ENCODE results near the gene TOM1L2.

TOM1L2 gene

GRCh38 chr17:17892731-17893130 lies 79.5 kb downstream of the TOM1L2 start:
- no peak for DNase-seq

GRCh38 chr17:17892009-17892408 lies 80.2 kb downstream of the TOM1L2 start:
- DNase-seq: no peak

DNA sequence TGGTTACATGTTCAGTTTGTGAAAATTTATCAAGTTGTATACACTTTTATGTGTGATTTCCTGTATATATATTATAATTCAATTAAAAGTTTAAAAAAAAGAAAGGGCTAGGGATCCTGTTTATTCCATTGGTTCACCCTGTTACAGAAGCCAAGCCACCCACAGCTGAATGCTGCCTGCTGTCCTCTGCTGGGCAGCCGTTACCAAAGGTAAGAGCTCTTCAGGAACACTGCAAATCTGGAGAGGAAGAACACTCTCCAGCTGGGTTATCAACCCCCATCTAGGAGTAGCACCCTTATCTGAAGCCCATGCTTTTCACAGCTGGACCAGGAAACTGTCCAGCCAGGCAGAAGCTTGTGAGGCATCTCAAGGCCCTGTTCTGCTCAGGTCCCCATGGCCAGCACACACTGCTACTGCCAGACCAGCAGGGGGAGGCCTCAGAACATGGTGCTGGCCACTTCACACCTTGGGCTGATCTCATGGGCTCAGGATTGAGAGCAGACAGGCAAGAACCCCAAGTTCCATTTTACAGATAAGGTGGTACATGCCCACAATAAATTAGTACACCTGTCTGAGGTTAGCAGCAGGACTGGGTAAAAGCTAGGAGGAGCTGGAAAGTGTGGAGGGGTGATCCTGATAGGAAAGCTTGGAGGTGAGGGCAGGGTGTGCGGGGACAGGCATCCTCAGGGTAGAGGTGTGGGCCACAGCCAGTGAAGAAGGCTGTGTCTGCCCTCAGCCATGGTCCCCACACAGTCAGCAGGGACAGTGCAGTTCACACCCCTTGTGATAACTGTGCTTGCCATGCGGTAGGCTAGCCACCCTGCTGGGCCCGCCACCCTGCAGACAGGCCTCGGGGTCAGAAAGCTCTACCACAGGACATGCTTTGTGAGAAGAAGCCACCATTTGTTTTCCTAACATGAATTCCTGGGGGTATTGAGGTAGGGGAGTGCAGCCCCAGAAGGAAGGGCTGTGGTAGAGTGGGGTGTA lies 81.1 kb downstream of the TOM1L2 start:
- peak; percentile 42 to 79 for DNase-seq

DNA sequence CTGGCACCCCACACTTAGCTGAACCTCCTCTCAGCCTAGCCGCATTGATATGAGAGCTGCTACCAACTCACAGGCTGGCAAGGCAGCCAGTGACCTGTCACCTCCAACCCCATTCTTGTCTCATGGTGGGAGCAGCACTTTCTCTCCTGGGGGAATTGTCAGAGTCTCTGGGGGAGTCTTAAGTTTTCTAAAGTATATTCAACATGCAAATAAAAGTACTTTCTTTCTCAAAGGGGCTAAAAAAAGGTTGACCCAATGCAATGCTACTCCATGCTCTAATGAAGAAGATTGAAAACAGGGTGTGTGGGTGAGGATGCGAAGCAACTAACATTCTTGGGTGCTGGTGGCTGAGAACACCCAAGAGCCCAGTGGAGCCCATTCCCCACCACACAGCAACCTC lies 82.3 kb downstream of the TOM1L2 start:
- DNase-seq: no peak

GRCh38 chr17:17888821-17889220 lies 83.4 kb downstream of the TOM1L2 start:
- no peak for DNase-seq

DNA sequence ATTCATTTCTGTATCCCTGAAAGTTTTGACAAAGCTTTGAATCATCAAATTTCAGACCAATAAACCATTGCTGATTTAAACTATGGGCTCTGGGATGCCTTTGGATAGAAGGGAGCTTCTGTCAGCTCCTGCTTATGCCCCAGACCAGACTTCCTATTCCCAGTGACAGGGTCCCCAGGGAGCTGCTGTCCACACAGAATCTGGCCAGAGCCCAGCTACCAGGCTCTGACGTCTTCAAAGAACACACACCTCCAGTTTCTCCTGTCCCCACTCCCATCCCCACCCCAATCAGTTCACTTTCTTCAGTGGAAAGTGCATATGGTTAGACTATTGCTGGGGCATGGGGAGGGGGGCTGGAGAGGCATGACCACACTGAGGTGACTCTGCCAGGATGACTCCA lies 83.8 kb downstream of the TOM1L2 start:
- no peak for DNase-seq

DNA sequence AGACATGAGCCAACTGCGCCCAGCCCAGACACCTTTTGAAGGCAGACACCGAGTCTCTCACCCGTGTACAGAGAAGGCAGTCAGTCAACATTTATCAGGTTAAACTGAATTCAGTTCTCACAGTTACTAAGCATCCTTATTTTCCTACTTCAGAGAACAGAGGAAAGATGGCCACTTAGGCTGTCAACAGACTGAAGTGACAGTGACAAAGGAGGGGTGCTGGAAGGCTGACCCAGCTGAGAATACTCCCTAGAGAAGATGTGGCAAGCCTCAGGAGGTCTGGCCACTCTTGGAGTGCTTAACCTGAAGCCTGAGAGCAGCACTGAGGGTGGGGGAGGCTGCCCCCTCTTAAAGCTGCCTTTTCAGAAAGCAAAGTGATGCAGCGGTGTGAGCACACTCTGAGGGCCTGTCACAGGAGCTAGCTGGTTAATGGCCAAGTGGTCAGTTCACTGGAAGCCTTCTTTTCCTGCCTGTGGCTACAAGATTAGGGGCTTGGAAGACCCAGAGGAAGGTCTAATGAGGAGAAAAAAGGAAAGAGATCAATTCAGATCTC lies 84.4 kb downstream of the TOM1L2 start:
- no peak for DNase-seq

GRCh38 chr17:17886726-17887125 lies 85.5 kb downstream of the TOM1L2 start:
- no peak for DNase-seq

GRCh38 chr17:17886226-17886625 lies 86.0 kb downstream of the TOM1L2 start:
- no peak for DNase-seq

DNA sequence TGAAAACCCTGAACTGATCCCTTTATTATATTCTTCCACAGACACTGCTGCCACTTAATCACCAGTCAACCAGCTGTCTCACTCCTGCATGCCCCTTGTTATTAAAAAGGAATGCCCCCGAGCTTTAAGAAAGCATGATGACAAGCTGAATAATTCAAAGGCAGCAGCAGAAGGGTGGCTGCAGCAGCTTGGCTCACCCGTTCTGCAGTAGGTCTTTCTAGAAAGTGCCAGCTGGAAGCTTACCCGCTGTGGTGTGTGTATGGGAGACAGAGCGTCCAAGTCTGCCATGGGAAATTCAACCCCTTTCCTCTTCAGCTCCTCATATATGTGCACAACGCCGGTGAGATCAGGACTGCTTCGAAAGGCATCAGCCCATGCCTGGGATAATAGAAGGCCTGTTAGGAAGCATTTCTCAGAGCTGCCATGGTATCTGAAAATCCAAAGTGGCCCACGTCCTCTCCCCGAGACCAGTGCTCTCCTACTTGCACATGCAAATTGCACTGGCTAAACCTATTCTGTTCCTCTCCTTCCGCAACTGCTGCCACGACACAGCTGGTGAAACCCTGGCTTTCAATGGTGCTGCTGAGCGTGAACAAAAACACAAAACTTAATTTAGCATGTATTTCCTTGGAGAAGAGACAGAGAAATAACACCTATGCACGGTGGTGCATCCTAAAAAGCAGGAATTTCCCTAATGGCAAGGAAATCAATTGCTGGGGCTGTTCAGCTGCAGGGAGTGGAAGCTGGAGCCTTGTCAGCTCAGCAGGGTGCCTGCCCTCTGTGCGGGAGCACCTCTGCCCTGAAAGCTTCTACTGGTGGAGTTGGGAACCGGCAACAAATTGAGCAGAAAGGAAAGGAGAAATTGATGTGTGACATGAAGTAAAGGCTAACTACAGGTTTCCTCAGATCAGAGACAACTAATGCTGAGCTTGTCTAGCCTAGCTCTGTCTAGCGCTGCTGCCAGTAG lies 87.5 kb downstream of the TOM1L2 start:
- no peak for DNase-seq

DNA sequence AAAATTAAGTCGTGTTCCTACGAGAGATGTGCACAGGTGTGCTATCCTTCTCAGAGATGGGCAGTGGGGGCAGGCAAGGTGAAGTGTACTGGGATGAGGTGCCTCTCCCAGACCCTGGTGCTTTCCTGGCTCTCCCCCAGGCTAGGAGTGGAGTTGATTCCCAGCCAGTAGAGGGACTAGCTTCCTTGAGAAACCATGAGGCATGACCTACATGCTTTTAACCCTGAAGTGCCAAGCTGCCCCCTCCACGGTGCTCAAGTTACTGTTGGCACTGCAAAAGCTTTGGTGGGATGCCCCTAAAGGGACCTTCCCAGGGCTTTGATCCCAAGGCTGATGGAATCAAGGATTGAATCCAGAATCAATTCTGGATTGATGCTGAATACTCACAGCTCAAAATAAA lies 88.4 kb downstream of the TOM1L2 start:
- no peak for DNase-seq

DNA sequence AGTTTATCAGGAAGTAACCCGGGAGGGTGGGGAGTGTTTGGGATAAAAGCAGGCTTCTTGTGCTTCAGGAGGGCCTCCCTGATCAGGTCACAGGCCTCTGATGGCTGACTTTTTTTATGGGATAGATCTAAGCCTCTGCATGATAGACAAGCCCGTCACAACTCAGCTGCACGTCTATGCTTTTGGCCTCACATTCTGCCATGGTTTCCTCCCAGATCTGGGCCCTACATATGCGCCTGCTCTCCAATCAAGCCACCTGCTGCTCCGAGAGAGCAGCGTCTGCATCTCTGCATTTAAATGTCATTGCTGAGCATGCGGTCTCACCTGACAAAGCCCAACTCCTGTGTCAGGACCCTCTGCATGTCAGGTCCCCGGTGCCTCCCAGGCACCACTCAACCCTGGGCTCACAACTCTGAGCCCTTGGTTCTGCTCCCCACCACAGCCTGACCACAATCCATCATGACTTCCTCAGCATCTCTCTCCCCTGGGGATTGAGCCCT lies 90.1 kb downstream of the TOM1L2 start:
- DNase-seq: no peak

GRCh38 chr17:17880577-17881196 lies 91.5 kb downstream of the TOM1L2 start:
- no peak for DNase-seq

GRCh38 chr17:17877529-17878358 lies 94.5 kb downstream of the TOM1L2 start:
- DNase-seq: no peak

DNA sequence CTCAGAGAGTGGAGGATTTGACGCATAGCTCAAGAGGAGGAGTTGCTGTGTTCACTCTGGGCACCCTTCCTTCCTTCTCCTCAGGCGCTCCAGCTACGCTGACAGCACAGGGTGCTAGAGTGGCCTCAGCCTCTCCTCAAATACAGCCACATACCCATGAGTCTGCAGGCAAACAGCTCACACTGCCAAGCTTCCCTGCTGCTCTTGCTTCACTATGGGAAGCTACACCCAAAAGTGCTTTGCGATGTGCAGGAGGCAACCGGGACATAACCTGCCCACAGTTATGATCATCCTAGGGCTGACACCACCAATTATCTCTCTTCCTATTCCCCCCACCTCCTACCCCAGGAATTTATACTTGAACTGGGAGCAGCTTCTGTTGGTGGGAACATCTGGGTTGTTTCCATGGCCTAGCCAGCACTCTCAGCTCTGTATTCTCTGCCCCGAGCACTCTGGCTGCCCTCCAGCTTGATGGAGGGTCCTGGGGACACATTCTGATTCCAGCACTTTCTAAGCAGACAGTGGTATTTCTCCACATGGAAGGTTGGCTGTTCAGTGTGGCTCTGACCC lies 95.2 kb downstream of the TOM1L2 start:
- no peak for DNase-seq

- DNase-seq: peak; percentile 35 to 48
These were observed 97.7 kb downstream of the TOM1L2 start for GRCh38 chr17:17874478-17874877.

GRCh38 chr17:17873450-17873991 lies 98.7 kb downstream of the TOM1L2 start:
- no peak for DNase-seq

- DNase-seq: no peak
These were observed 99.5 kb downstream of the TOM1L2 start for GRCh38 chr17:17872547-17873345.

DNA sequence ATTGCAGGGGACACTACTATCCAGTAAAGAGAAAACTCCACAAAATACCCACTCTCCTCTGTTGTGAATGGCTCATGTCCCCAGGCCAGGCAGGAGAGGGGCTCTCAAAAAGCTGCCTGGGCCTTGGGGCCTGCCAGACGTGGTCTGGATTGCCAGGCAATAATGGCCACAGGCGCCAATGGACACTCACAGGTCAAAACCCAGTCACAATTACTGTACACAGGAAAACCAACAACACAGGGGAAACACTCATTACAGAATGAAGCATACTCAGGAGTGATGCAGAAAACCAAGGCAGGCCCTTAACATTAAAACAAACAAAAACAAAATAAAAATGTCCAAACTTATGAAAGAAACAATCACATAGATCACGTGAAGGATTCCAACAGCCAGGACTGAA lies 100.3 kb downstream of the TOM1L2 start:
- no peak for DNase-seq

DNA sequence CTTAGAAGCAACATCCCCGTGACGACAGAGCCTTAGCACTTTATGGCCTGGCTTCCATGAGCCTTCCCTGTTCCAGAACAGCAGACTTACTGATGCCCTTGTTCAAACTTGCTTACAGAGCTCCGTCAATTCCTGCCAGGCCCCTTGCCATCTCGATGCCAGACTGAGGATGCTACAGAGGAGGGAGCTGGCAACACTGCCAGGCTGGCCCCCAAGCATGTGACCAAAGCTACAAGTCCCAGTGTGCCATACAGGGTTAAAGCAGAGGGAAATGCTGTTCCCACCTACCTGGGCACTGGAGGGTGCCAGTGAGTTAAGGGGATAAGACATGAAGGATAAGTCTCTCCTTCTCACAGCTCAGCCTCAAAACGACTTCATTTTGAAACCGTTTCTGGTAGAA lies 102.0 kb downstream of the TOM1L2 start:
- DNase-seq: no peak
